GM18858 (cell line): ENCODE data around the gene GTF2IRD1.

ENCODE experiments used
- ATAC-seq: cut with Tn5 transposase; IDR thresholded peaks from one replicate; pipeline ENCODE4 v1.9.1; 2021; ENCODE audit not compliant: unreplicated experiment

GTF2IRD1 gene

DNA sequence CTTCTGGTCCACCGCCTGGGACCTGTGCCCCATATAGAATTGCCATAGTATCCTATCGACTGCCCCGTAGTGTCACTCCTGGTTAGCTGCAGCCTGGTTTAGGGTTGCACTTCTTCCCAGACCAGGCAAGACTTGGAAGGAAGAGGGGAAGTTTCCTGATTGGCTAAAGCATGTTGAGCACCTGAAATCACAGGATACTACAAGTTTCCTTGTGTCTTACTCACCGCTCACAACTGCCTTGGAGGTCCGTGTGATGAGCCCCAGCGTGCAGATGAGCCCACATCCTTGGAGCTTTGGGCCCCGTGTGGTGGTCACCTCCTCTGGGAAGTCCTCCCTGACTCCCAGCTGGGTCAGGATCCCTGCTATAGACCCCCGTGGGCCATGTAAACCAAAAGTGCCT, 129.9 kb downstream of the GTF2IRD1 start:
- ATAC-seq: no peak

GRCh38 chr7:74584160-74584954, 130.7 kb downstream of the GTF2IRD1 start:
- ATAC-seq: no peak

- no peak for ATAC-seq
Measured at GRCh38 chr7:74585844-74586243, 132.1 kb downstream of the GTF2IRD1 start.

DNA sequence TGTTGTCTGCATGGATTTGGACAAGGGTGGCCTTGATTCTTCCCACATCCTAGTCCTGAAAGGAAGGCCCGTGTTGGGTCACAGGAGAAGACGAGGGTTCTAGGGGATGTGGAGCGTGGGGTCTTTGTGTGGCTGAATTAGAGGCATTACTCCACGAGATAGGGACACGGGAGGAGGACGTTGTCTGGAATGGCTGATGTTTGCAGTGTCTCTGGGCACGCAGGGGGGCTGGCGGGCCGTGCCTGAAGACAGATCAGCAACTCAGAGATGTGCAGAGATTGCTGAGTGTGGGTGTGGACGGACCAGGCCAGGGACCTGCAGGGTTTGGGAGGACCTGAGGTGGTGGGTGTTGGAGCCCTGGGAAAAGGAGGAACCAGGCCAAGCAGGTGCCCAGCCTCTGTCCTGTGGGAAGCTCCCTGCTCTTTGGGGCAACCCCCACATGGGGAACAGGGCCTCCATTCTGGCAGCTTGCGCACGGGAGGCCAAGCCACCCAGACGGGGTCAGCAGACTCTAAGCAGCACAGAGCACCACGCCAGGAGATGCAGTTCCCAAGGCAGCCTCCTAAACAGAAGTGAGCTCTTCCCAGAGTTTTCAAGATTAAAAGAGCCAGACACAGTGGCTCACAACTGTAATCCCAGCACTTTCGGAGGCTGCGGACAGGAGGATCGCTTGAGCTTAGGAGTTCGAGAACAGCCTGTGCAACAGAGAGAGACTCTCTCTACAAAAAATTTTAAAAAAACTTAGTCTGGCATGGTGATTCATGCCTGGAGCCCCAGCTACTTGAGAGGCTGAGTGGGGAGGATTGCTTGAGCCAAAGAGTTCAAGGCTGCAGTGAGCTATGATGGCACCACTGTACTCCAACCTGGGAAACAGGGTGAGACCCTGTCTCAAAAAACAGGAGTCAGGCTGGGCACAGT, 132.8 kb downstream of the GTF2IRD1 start:
- ATAC-seq: no peak

- ATAC-seq: peak; percentile 42
Measured at GRCh38 chr7:74587435-74588126, 133.9 kb downstream of the GTF2IRD1 start.

DNA sequence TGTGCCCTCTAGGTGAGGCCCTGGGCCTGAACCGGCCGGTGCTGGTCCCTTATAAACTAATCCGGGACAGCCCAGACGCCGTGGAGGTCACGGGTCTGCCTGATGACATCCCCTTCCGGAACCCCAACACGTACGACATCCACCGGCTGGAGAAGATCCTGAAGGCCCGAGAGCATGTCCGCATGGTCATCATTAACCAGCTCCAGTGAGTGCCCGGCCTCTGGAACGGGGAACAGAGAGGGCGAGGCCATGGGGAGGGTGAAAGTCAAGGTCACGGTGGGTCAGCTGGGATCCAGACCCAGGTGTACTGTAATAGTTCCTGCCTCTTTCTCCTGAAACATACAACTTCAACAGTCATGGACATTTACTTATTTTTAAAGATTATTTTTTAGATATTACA, 137.1 kb downstream of the GTF2IRD1 start:
- ATAC-seq: no peak

DNA sequence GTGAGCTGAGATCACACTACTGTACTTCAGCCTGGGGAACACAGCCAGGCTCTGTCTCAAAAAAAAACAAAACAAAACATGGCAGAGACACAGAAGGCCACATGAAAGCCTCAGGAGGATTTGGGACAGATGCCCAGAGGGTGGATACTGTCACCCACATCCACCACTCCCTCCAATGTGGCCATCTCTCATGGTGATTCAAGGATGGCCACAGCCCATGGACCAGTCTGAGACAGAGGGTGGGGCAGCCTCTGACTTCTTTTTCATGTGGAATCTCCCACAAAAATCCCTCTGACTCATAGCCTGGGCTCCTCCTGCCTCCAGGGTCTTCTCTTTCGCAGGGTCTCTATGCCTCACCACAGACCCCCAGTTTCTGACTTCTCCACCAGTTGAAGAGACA, 144.9 kb downstream of the GTF2IRD1 start:
- no peak for ATAC-seq

GRCh38 chr7:74599244-74599643, 145.5 kb downstream of the GTF2IRD1 start:
- no peak for ATAC-seq

- no peak for ATAC-seq
Measured at GRCh38 chr7:74604326-74605020, 150.8 kb downstream of the GTF2IRD1 start.

DNA sequence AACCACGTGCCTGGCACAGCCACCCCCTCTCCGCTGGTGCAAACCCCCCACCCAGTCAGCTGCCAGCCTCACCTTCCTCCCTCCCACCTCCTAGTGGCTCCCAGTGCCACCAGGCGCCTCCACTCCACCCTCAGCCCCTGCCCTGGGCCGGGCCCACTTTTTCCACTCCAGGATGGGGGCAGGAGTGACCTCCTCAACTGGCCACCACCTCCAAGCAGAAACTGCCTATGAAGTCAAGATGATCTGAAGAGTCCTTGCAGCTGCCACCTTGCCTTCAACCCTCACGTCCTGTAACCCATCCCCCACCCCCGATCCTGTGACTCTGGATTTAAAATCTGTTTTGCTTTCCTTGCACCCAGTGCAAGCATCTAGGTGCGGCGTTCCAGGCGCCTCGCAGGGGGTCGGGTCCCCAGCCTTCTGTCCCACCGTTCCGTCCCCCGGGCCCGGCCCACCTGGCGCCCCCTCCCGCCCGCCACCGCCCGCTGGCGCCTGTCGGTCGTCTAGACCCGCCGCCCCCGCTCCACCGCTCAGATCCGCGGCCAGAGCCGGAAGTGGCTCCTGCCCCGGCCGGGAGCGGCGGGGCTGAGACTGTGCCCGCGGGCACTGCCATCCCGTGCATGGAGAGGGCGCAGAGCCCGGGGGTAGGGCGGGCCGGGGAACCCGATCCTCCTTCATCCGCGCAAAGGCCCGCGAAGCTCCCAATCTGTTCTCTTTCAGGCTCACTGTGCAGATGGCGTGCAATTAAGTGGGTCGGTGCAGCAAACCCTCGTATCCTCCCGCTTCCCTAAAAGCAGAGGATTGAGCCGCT, 152.6 kb downstream of the GTF2IRD1 start:
- ATAC-seq: no peak

DNA sequence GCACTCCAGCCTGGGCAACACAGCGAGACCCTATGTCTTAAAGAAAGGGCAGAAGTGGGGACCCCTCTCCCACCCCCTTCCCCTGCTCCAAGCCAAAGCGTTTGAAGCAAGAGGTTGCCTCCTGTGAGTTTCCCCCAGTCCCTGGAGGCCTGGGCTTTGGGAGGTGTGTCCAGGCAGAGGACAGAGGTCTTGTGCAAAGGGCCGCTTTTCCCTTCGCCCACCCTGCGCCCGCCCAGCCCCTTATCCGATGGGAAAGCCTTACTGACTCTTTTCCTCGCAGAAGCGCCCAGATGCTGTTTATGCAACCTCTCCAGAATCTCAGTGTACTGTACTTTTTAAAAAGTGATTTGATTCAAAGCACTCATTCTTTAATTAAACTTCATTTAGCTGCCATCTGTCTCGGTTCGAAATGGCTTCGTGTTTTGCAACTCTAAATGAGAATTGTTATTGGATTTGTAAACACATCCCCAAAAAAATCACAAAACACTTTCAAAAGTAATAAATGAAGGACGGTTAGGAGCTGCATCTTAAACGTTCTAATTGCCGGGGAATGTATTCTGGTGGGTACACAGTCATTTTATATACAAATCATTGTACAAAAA, 153.3 kb downstream of the GTF2IRD1 start:
- ATAC-seq: no peak

- no peak for ATAC-seq
Measured at GRCh38 chr7:74612015-74612829, 158.5 kb downstream of the GTF2IRD1 start.

DNA sequence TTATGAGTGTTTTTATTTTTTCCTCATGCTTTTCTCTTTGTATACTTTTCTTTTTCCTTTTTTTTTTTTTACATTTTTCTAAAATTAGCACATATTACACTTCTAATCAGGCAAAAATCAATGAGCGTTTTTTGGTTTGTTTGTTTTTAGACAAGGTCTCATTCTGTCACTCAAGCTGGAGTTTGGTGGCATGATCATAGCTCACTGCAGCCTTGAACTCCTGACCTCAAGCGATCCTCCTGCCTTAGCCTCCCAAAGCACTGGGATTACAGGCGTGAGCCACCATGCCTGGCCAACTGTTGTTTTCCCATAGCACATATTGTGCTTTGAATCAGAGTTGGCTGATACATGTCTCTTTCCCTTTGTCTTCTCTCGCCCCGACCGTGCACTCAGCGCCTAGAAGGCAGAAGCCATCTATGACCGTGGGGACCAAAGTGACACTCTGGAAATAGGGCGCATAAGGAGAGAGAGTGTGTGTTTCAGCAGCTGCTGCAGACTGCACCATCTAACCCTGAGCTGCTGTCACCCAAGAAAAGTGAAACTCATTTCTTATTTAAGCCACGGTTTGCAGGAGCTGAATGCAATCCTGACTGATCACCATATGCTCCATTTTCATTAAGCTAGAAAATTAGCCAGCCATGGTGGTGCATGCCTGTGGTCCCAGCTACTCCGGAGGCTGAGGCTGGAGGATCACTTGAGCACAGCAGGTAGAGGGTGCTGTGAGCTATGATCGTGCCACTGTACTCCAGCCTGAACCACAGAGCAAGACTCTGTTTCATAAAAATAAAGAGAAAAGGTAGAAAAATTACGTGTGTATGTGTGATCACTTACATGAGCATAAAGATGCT, 162.5 kb downstream of the GTF2IRD1 start:
- ATAC-seq: no peak

DNA sequence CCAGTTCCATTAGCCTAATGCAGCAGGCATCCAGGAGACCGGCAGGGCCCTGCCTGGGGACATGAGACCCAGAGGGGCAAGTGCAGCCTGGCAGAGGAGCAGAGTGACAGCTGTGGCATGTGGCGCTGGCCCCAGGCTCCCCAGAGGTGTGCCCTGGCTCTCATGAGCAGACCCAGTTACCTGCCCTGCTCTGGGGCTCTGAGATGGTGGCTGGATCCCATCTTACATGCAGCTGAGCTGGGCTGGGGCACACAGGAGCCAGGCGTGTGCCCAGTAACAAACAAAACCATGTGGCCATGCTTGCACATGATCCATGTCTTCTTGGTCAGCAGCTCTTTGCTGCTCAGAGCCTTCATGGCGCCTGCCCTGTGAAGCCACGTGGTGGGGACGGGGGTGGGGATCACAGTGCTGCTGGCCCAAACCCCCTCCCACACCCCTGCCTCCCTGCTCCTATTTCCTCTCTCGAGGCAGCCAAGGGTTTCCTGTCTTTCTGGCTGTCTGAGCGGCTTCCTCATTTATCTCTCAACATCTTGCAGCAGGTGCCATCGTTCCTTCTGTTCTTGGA, 163.6 kb downstream of the GTF2IRD1 start:
- no peak for ATAC-seq

DNA sequence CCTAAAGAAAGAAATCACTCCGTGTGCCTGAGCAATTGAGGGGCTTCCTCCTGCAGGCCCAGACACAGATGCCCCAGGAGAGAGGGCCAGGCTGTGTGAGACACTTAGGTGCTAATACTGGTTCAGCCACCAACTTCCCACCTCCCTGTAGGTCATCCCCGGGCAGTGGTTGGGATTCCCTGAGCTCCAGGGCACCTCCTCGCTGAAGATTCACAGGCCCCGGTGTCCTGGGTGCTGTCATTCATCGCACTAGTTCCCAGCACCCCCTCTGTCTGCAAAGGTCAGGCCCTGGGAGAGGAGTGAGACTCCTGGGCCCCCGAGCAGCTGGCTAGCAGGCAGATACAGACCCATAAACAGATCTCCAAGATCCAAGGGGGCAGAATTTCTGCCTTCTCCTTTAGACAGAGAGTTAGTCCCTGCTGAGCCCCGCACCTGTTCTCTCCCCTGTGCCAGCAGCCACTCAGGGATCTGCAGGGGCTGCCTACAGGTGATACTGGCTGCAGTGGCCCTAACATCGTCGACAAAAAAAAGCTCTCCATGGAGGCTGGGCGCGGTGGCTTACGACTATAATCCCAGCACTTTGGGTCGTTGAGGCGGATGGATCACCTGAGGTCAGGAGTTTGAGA, 165.6 kb downstream of the GTF2IRD1 start:
- ATAC-seq: no peak

- ATAC-seq: no peak
Measured at GRCh38 chr7:74622228-74622749, 168.6 kb downstream of the GTF2IRD1 start.

- ATAC-seq: no peak
Measured at GRCh38 chr7:74623135-74623534, 169.4 kb downstream of the GTF2IRD1 start.
